ENCODE data around the gene PCDHA1.
"Not testable (repeated sequence)": the region's sequence is repeated elsewhere in the genome, so short reads cannot be mapped to it uniquely, and the experiment has no call there.

The PCDHA1 gene

GRCh38 chr5:140833993-140834392 is 48.1 kb downstream of the PCDHA1 start, which contains the start of gene PCDHA7:
Gene PCDHA7, plus strand, starts transcription at chr5:140834269. Its CDS starts 115 bp downstream, at chr5:140834384.
- TF ChIP-seq, protein P1, sequence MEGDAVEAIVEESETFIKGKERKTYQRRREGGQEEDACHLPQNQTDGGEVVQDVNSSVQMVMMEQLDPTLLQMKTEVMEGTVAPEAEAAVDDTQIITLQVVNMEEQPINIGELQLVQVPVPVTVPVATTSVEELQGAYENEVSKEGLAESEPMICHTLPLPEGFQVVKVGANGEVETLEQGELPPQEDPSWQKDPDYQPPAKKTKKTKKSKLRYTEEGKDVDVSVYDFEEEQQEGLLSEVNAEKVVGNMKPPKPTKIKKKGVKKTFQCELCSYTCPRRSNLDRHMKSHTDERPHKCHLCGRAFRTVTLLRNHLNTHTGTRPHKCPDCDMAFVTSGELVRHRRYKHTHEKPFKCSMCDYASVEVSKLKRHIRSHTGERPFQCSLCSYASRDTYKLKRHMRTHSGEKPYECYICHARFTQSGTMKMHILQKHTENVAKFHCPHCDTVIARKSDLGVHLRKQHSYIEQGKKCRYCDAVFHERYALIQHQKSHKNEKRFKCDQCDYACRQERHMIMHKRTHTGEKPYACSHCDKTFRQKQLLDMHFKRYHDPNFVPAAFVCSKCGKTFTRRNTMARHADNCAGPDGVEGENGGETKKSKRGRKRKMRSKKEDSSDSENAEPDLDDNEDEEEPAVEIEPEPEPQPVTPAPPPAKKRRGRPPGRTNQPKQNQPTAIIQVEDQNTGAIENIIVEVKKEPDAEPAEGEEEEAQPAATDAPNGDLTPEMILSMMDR (IDR thresholded peaks at IDR 0.05; ENCODE audit: insufficient read depth, missing control alignments), result no peak
- FAIRE-seq (no peak), DNase-seq (ENCODE audit: insufficient read length, low spot score) (no peak)

DNA sequence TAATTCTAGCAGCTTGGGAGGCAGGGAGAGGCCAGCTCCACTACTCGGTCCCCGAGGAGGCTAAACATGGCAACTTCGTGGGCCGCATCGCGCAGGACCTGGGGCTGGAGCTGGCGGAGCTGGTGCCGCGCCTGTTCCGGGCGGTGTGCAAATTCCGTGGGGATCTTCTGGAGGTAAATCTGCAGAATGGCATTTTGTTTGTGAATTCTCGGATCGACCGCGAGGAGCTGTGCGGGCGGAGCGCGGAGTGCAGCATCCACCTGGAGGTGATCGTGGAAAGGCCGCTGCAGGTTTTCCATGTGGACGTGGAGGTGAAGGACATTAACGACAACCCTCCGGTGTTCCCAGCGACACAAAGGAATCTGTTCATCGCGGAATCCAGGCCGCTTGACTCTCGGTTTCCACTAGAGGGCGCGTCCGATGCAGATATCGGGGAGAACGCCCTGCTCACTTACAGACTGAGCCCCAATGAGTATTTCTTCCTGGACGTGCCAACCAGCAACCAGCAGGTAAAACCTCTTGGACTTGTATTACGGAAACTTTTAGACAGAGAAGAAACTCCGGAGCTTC is 48.6 kb downstream of the PCDHA1 start:
- not testable (repeated sequence) for FAIRE-seq; DNase-seq (ENCODE audit: insufficient read length, low spot score)

GRCh38 chr5:140835622-140836510 is 49.9 kb downstream of the PCDHA1 start:
- no peak for DNase-seq (ENCODE audit: insufficient read length, low spot score)
- no peak for FAIRE-seq
- TF ChIP-seq, protein P1 (IDR thresholded peaks at IDR 0.05; ENCODE audit: insufficient read depth, missing control alignments), result no peak

DNA sequence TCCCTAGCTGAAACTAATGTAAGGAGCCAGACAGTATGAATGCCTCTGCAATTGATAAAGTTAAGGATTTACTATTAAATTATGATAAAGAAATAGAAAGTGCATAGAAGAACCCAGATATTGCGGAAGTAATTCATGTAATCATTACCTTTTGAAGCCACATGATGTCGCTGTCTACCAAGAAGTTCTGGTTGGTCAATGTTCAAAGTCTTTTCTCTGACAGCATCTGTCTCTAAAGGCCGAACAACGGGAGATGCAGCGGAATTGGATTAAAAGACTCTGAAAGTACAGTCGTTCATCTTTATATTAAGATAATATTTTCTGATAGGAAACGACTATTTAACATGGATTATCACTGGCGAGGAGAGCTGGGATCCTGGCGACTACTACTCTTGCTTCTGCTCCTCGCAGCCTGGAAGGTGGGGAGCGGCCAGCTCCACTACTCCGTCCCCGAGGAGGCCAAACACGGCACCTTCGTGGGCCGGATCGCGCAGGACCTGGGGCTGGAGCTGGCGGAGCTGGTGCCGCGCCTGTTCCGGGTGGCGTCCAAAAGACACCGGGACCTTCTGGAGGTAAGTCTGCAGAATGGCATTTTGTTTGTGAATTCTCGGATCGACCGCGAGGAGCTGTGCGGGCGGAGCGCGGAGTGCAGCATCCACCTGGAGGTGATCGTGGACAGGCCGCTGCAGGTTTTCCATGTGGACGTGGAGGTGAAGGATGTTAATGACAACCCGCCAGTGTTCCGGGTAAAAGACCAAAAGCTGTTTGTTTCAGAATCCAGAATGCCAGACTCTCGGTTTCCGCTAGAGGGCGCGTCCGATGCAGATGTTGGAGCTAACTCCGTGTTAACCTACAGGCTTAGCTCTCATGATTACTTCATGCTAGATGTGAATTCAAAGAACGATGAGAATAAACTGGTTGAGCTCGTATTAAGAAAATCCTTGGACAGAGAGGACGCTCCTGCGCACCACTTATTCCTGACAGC is 55.3 kb downstream of the PCDHA1 start, which contains the start of gene PCDHA8:
TSS of gene PCDHA8 (plus strand) at position 210 of the 985 bp plus-strand sequence. CDS start at position 345, 135 bp downstream.
- no peak for FAIRE-seq
- TF ChIP-seq, protein P1 (IDR thresholded peaks at IDR 0.05; ENCODE audit: insufficient read depth, missing control alignments), result peak; percentile 47
- no peak for DNase-seq (ENCODE audit: insufficient read length, low spot score)

- DNase-seq (ENCODE audit: insufficient read length, low spot score), result no peak
- no peak for FAIRE-seq
- TF ChIP-seq, protein P1 (IDR thresholded peaks at IDR 0.05; ENCODE audit: insufficient read depth, missing control alignments), result no peak
Observed at GRCh38 chr5:140842798-140843733, 57.1 kb downstream of the PCDHA1 start.

DNA sequence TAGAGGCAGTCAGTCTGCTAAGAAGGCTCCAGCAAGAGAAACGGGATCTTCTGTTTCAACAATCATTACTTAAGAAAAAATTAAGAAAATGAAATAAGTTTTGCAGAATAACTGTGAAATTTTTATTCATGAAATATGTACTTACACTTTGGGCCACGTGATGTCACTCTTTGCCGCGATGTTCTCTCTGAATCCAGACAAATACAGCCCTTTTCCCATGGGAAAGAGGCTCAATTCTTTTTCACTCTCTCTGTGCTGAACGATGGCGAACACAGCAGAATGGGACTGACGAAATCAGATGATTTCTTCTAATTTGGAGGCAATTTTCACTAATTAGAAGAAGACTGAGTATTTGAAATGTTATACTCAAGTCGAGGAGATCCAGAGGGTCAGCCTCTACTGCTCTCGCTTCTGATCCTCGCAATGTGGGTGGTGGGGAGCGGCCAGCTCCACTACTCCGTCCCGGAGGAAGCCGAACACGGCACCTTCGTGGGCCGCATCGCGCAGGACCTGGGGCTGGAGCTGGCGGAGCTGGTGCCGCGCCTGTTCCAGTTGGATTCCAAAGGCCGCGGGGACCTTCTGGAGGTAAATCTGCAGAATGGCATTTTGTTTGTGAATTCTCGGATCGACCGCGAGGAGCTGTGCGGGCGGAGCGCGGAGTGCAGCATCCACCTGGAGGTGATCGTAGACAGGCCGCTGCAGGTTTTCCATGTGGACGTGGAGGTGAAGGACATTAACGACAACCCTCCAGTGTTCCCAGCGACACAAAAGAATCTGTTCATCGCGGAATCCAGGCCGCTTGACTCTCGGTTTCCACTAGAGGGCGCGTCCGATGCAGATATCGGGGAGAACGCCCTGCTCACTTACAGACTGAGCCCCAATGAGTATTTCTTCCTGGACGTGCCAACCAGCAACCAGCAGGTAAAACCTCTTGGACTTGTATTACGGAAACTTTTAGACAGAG is 62.5 kb downstream of the PCDHA1 start, which contains the start of gene PCDHA9:
TSS of gene PCDHA9 (plus strand) at position 244 of the 964 bp plus-strand sequence. CDS start at position 358, 114 bp downstream.
- DNase-seq (ENCODE audit: insufficient read length, low spot score); FAIRE-seq: not testable (repeated sequence)

GRCh38 chr5:140849831-140850634 is 64.1 kb downstream of the PCDHA1 start:
- DNase-seq (ENCODE audit: insufficient read length, low spot score); FAIRE-seq: not testable (repeated sequence)

Measured in D721Med (cell line).